ENCODE results near the gene MAP4K2.
A peak's percentile ranks its signal among the peaks of the same experiment; 100 is the strongest.

MAP4K2 gene

GRCh38 chr11:64754124-64754918 lies 48.7 kb downstream of the MAP4K2 start:
- ATAC-seq: no peak

DNA sequence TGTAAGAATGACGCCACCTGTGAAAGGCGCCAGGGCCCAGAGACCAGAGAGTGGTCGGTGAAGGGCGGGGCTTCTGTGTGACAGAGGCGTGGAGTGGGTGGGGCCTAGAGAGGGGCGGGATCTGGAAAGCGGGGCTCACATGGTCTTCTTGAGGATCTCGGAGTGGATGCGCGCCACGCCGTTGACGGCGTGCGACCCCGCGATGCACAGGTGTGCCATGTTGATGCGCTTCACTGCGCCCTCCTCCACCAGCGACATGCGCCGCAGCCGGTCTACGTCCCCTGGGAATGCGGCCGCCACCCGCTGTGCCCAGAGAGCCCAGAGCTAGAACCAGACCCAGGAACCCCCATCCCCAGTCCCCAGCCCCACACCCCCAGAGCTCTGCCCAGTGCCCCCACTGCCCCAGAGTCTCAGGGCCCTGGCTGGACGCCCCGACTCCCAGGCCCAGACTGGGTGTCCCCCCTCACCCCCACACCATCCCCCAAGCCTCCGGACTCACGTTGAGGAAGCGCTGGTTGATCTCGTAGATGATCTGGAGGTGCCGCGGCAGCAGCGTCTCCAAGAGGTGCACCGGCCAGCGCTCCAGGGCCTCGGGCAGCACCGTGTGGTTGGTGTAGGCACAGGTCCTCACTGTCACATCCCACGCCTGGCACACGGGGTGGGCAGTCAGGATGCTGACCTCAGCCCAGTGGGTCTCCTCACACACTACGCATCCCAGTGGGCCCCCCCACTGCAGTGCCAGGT lies 49.5 kb downstream of the MAP4K2 start:
- ATAC-seq: no peak

DNA sequence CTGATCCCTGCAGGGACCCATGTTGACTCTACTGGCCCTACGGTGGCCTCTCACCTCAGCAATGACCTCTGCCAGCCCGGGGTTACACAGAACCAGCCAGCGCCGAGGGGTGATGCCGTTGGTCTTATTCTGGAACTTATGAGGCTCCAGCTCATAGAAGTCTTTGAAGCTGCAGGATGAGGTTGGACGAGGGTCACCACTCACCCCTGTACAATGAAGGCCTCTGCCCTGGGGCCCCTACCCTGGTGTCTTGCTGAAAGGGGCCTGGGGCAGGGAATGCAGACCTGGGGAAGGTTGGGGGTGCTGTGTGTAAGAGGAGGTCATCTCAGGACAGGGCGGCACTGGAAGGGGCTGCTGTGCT lies 50.0 kb downstream of the MAP4K2 start:
- no peak for ATAC-seq

DNA sequence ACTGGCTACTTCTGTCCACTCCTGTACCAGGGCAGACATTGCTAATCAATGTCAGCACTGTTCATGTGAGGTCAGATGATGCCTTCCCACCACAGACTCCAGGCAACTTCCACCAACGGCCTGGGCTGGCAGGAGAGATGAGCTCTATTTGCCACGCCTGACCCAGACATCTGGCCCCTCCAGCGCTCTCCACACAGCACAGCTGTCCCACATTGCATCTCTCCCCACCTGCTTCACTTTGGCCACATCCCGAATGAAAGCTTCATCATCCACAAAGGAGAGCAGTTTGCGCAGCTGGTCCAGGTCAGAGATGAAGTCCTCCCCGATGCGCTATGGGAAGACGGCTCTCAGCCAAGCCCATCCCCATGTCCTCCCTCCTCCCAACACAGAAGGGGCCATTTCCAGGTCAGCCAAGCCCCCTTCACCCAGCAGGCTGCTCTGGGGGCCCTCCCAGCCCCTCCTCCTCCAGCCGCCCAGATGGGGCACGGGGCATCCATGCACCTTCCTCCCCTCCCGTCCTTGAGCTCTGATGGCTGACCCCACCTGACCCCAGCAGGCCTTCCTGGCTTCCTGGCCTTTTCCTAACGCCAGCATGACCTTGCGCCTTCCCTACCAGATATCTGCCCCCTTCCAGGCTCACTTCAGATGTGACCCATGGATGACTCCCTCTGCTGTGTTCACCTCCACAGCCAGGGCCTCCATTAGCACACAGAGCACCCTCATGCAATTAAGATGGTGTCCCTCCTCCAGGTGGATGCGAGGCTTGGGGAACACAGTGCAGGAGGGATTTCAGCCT lies 50.6 kb downstream of the MAP4K2 start:
- ATAC-seq: no peak

DNA sequence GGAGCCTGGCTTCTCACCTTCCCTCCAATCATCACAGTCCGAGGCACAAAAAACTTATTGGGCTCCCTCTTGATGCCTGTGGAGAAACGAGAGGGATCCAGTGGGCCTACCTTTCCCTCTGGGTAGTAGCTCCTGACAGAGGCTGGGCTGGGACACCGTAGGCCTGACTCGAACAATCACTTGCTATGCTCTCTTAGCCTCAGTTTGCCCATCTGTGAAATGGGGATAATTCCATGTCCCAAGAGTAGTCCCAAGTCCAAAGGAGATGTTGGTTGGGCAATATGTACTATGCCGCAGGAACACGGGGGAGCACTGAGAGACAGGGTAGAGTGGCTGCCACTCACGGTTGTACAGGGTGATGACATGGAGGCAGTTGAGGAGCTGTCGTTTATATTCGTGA lies 51.4 kb downstream of the MAP4K2 start:
- no peak for ATAC-seq

DNA sequence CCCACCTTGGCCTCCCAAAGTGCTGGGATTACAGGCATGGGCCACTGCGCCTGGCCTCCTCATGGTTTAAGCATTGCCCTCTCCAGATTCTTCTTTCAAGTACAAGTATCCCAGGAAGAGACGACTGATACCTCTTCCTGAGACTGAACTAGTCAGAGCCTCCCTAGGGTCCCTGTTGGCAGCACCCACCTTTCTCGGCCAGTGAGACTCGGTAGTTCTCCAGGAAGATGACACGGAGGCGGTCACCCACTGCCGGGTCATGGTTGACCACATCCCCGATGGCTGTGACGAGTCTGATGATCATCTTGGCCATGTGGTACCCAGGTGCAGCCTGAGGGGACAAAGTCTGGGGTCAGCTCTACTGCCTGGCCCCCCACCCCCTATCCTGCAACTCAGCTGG lies 51.9 kb downstream of the MAP4K2 start:
- ATAC-seq: no peak

- no peak for ATAC-seq
Observed at GRCh38 chr11:64750361-64751054, 52.5 kb downstream of the MAP4K2 start.

DNA sequence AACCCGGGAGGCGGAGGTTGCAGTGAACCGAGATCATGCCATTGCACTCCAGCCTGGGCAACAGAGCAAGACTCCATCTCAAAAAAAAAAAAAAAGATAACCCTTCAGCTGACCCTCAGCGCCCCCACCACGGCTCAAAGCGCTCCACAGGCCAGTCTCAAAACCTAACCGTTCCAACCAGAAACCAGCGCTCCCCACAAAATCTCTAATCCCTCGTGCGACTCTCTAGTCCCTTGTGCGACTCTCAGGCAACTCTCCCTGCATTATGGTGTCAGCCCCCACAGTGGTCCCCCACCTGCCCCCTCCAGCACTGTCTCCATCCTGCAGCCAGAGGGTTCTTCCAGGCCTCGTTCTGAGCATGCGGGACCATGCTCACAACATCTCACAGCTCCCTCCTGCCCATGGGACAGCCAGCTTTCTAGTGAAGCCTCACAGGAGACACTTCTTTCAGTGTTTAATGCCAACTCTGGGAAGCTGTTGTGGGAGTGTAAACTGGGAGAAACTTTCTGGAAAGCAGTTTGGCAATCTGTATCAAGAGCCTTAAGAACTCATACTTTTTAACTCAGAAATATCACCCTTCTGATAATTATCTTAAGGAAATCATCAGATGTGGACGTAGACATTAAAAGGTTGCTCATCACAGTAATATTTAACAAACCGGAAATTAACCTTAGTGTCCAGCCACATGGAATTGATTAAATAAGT lies 54.9 kb downstream of the MAP4K2 start:
- ATAC-seq: no peak

DNA sequence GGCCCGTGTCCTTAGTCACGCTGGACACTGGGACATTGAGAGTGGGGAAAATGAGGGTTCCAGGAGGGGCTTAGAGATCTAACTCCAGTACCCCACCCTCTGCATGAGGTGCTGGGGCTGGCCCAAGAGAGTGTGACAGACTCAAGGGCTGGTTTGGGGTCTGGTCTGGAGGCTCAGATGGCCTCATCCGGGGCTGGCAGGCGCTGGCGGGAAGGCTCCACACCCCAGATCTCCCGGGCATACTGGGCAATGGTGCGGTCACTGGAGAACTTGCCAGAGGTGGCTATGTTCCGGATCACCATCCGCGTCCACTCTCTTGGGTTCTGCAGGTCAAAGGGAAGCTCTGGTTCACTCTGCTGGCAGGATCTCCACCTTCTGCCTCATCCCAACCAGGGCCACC lies 56.5 kb downstream of the MAP4K2 start:
- no peak for ATAC-seq

GRCh38 chr11:64745521-64746328 lies 57.3 kb downstream of the MAP4K2 start:
- peak; percentile 17 to 28 for ATAC-seq

- ATAC-seq: peak in 1 of 2 donors; percentile 4
Observed at GRCh38 chr11:64745189-64745520, 57.9 kb downstream of the MAP4K2 start.

DNA sequence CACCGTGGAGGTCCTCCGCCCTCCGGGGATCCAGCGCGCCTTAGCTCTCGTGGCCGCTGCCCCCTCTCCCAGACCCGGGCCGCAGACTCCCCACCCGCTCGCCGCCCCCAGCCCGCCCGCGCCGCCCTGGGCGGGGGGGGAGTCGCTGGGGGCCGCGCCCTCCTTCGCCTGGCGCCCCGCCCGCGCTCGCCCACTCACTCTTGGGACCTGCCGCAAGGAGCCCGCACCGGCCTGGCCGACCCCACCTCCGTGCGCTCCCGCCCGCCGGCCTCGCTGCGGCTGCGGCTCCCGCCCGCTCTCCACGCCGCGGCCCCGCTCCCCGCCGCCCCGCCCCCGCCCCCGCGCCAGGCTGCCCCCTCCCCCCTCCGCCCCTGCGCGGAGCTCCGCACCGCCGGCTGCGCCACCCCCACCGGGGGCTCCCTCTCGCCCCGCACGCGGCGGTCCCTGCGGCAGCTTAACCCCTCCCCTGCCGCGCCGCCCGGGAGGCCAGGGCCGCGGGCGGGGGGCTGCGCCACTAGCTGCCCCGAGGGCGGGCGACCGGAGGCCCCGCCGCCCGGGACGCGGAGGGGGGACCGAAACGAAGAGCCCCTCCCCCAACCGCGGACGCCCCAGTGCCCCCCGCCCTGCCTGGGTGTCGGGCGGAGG lies 58.3 kb downstream of the MAP4K2 start:
- ATAC-seq: no peak

DNA sequence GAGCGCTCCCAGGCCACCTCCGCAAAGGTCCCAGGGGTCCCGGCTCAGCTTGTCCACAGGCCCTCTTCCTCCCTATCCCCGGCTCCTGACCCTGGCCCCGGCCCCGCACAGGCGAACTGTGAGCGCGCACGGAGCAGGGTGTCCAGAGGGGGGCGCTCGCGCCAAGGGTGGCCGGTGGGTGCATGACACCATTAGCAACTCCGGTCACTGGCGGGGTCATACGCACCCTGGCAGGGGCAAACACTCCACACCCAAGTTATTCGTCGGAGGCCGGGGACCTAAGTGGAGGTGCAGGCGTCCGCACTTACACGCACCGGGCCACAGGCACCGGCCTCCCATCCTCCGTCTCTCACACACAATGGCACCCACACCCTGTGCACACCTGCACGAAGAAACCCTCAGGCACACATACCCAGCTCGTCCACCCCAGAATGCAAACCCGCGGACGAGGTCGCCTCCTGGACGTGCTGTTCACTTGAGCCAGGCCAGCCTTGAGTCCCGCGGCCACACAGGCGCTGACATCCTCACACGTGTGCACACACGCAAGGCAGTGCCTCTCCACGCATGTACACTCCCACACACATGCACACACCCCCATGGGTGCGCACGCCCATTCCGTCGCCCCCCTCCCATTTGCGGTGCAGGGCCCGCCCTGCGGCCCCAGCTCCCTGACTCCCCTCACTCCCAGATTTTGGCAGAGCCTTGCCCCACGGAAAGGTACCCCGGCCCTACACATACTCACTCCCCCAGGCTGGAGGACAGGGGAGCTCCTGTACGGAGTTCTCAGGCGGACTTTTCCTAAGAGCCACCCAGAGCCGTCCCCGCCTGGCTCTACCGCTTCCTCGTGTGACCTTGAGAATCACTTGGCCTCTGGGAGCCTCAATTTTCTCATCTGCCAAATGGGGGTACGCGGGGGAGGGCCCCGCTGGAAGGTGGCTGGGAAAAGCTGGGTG lies 59.1 kb downstream of the MAP4K2 start, which contains the start of gene RASGRP2:
TSS of gene RASGRP2 (minus strand) at position 552 of the 953 bp plus-strand sequence. CDS start 1,276 bp downstream, outside the sequence.
- ATAC-seq: peak; percentile 44 to 48

- ATAC-seq: peak; percentile 44 to 50
Observed at GRCh38 chr11:64742889-64743590, 60.0 kb downstream of the MAP4K2 start.

- ATAC-seq: peak; percentile 17 to 18
Observed at GRCh38 chr11:64742087-64742888, 60.7 kb downstream of the MAP4K2 start.

- ATAC-seq: no peak
Observed at GRCh38 chr11:64741375-64742086, 61.5 kb downstream of the MAP4K2 start.

DNA sequence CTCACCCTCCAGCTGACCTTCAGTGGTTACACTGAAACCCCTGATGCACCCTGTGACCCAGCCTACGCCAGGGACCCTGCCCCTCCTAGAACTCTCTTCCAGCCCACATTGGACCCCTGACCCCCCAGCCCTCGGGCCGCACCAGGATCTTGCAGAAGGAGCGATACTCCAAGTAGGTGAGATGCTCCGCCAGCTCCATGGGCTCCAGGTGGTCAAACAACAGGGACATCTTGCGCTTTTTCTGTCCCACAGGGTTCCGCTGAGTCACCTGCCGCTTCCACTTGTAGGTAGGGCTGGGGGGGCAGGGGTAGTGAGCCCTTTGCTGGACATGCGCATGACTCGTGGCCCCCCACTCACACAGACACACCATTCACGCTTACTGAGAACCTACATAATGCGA lies 63.1 kb downstream of the MAP4K2 start:
- ATAC-seq: no peak

All from activated CD4-positive, CD25-positive, alpha-beta regulatory T cell treated with anti-CD3 and anti-CD28 coated beads, Interleukin-2, amount 50 U/mL, for 24 hours (primary cell).